GM23338 (cell line): Measurements from ENCODE around the gene ERC2. TPM values are rescaled to one million over a fixed set of nuclear protein-coding genes. Genes with fewer than 3 reads are reported as not detected.

ENCODE experiments used
- ATAC-seq: fragments of 200-7000 bp; cut with Tn5 transposase; 3 replicates; pipeline ENCODE4 v1.9.1; 2020
- DNase-seq: peaks from one replicate; pipeline ENCODE4 v3.0.0-alpha.2; 2015; ENCODE audit warnings: low spot score
- H2AFZ ChIP-seq: fragments of 200-600 bp; sonication (generic); 2 replicates; pipeline ENCODE4 v1.8.0; 2016; ENCODE audit warnings: antibody characterized with exemption, mild to moderate bottlenecking, moderate library complexity
- H3F3A ChIP-seq: fragments of 200-600 bp; sonication (generic); replicated peaks from 2 replicates; pipeline ENCODE4 v1.8.0; 2017; ENCODE audit warnings: antibody characterized with exemption, mixed run types, low read depth
- H3K27ac ChIP-seq: fragments of 200-600 bp; sonication (generic); 2 replicates; pipeline ENCODE4 v1.6.1; 2016; ENCODE audit warnings: low read depth
- H3K27me3 ChIP-seq: fragments of 200-600 bp; sonication (generic); 2 replicates; pipeline ENCODE4 v1.8.0; 2016; ENCODE audit warnings: mild to moderate bottlenecking, mixed run types, moderate library complexity; ENCODE audit not compliant: insufficient read depth
- H3K36me3 ChIP-seq: fragments of 200-600 bp; sonication (generic); 2 replicates; pipeline ENCODE4 v1.8.0; 2016; ENCODE audit warnings: mild to moderate bottlenecking; ENCODE audit not compliant: insufficient read depth
- H3K4me1 ChIP-seq: fragments of 200-600 bp; sonication (generic); 2 replicates; pipeline ENCODE4 v1.8.0; 2016; ENCODE audit warnings: mild to moderate bottlenecking, moderate library complexity; ENCODE audit not compliant: insufficient read depth
- H3K4me2 ChIP-seq: fragments of 200-600 bp; sonication (generic); 2 replicates; pipeline ENCODE4 v1.7.1; 2017; ENCODE audit warnings: mixed run types
- H3K4me3 ChIP-seq: fragments of 200-600 bp; sonication (generic); 2 replicates; pipeline ENCODE4 v1.6.1; 2016; ENCODE audit warnings: mixed run types
- H3K79me2 ChIP-seq: fragments of 200-600 bp; sonication (generic); replicated peaks from 2 replicates; pipeline ENCODE4 v1.8.0; 2017; ENCODE audit warnings: mild to moderate bottlenecking; ENCODE audit not compliant: insufficient read depth
- H3K9me2 ChIP-seq: fragments of 200-600 bp; sonication (generic); 2 replicates; pipeline ENCODE4 v1.8.0; 2017; ENCODE audit not compliant: insufficient read depth
- H4K20me1 ChIP-seq: fragments of 200-600 bp; sonication (generic); replicated peaks from 2 replicates; pipeline ENCODE4 v1.8.0; 2017; ENCODE audit warnings: mild to moderate bottlenecking; ENCODE audit not compliant: insufficient read depth
- H3K27ac Mint-ChIP-seq: 2 replicates; pipeline ENCODE4 v1.8.0; 2020; ENCODE audit warnings: inconsistent platforms, mild to moderate bottlenecking, moderate library complexity, mixed read lengths
- H3K27me3 Mint-ChIP-seq: 3 replicates; pipeline ENCODE4 v1.8.0; 2022; ENCODE audit warnings: low read depth, mild to moderate bottlenecking, moderate library complexity, mixed read lengths, inconsistent platforms; ENCODE audit not compliant: insufficient read depth, poor library complexity
- H3K36me3 Mint-ChIP-seq: 3 replicates; pipeline ENCODE4 v1.8.0; 2021; ENCODE audit warnings: low read depth, mild to moderate bottlenecking, inconsistent platforms, moderate library complexity, mixed read lengths
- H3K4me1 Mint-ChIP-seq: 3 replicates; pipeline ENCODE4 v1.8.0; 2020; ENCODE audit warnings: mild to moderate bottlenecking, inconsistent platforms, mixed read lengths
- H3K4me3 Mint-ChIP-seq: 3 replicates; pipeline ENCODE4 v1.8.0; 2021; ENCODE audit warnings: moderate library complexity, mild to moderate bottlenecking, inconsistent platforms, mixed read lengths
- H3K9me3 Mint-ChIP-seq: 3 replicates; pipeline ENCODE4 v1.8.0; 2020; ENCODE audit warnings: moderate library complexity, mild to moderate bottlenecking, inconsistent platforms, mixed read lengths
- polyA plus RNA-seq: library from polyadenylated mRNA; unstranded; fragments of >200 nt; fragmentation: Nextera tagmentation; extraction: Ambion mirVana; gene quantifications from 2 replicates; pipeline ENCODE4 v1.2.1, GENCODE V29; 2016
- total RNA-seq: library from RNA; depleted of rRNA; stranded (reverse); fragments of >200 nt; shearing (Covaris generic); gene quantifications from 2 replicates; pipeline ENCODE4 v1.2.3, GENCODE V29; 2014
- TF ChIP-seq, protein P1 (sequence below): fragments of 250-450 bp; sonication (Bioruptor Pico); IDR thresholded peaks from 2 replicates; pipeline ENCODE4 v1.5.0; 2020; ENCODE audit warnings: mild to moderate bottlenecking, moderate library complexity
- TF ChIP-seq, protein P2 (sequence below), 2 experiments: fragments of 200-600 bp in 1 of 2; sonication (generic) in 1 of 2; conservative IDR thresholded peaks; 2 replicates each; pipeline versions ENCODE4 v1.5.1 to v1.6.1; 2016 to 2017; ENCODE audit warnings: antibody characterized with exemption in 2 of 2, low read depth in 2 of 2, mild to moderate bottlenecking in 2 of 2, moderate library complexity in 1 of 2

The ERC2 gene
- total and polyA plus RNA-seq, 2 experiments from 2014 or later = 11.8 to 13.7 TPM

- no peak overlapping the region for H3K4me3 Mint-ChIP-seq
- H3K9me3 Mint-ChIP-seq = no peaks in the 10 kb centered on the region
Observed at GRCh38 chr3:56422316-56422715, 46.0 kb downstream of the ERC2 start.

More at GRCh38 chr3:56422316-56422715, 46.0 kb downstream of the ERC2 start:
- H3K79me2 ChIP-seq = no peaks in the 10 kb centered on the region
- Mint-ChIP-seq H3K27me3 (no peaks in the 10 kb centered on the region), H3K4me1 (peaks cover 16% of the 10 kb centered on the region), H3K36me3 (peaks cover 12% of the 10 kb centered on the region; the same call in 2 of the 3 replicates), H3K27ac (no peak overlapping the region)
- H3F3A ChIP-seq = no peaks in the 10 kb centered on the region
- H3K4me2 ChIP-seq = no peak overlapping the region
- 0 out of 2 replicates have a peak, but pooled peaks cover 3% of the 10 kb centered on the region for H3K9me2 ChIP-seq
- no peaks in the 10 kb centered on the region for H3K27me3 ChIP-seq
- peak; percentile 59; the same call in 2 of the 3 replicates for ATAC-seq
- TF ChIP-seq, protein P1, sequence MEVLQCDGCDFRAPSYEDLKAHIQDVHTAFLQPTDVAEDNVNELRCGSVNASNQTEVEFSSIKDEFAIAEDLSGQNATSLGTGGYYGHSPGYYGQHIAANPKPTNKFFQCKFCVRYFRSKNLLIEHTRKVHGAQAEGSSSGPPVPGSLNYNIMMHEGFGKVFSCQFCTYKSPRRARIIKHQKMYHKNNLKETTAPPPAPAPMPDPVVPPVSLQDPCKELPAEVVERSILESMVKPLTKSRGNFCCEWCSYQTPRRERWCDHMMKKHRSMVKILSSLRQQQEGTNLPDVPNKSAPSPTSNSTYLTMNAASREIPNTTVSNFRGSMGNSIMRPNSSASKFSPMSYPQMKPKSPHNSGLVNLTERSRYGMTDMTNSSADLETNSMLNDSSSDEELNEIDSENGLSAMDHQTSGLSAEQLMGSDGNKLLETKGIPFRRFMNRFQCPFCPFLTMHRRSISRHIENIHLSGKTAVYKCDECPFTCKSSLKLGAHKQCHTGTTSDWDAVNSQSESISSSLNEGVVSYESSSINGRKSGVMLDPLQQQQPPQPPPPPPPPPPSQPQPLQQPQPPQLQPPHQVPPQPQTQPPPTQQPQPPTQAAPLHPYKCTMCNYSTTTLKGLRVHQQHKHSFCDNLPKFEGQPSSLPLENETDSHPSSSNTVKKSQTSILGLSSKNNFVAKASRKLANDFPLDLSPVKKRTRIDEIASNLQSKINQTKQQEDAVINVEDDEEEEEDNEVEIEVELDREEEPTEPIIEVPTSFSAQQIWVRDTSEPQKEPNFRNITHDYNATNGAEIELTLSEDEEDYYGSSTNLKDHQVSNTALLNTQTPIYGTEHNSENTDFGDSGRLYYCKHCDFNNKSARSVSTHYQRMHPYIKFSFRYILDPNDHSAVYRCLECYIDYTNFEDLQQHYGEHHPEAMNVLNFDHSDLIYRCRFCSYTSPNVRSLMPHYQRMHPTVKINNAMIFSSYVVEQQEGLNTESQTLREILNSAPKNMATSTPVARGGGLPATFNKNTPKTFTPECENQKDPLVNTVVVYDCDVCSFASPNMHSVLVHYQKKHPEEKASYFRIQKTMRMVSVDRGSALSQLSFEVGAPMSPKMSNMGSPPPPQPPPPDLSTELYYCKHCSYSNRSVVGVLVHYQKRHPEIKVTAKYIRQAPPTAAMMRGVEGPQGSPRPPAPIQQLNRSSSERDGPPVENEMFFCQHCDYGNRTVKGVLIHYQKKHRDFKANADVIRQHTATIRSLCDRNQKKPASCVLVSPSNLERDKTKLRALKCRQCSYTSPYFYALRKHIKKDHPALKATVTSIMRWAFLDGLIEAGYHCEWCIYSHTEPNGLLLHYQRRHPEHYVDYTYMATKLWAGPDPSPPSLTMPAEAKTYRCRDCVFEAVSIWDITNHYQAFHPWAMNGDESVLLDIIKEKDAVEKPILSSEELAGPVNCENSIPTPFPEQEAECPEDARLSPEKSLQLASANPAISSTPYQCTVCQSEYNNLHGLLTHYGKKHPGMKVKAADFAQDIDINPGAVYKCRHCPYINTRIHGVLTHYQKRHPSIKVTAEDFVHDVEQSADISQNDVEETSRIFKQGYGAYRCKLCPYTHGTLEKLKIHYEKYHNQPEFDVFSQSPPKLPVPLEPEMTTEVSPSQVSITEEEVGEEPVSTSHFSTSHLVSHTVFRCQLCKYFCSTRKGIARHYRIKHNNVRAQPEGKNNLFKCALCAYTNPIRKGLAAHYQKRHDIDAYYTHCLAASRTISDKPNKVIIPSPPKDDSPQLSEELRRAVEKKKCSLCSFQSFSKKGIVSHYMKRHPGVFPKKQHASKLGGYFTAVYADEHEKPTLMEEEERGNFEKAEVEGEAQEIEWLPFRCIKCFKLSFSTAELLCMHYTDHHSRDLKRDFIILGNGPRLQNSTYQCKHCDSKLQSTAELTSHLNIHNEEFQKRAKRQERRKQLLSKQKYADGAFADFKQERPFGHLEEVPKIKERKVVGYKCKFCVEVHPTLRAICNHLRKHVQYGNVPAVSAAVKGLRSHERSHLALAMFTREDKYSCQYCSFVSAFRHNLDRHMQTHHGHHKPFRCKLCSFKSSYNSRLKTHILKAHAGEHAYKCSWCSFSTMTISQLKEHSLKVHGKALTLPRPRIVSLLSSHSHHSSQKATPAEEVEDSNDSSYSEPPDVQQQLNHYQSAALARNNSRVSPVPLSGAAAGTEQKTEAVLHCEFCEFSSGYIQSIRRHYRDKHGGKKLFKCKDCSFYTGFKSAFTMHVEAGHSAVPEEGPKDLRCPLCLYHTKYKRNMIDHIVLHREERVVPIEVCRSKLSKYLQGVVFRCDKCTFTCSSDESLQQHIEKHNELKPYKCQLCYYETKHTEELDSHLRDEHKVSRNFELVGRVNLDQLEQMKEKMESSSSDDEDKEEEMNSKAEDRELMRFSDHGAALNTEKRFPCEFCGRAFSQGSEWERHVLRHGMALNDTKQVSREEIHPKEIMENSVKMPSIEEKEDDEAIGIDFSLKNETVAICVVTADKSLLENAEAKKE (CRISPR knock-in tag) = no peak
- TF ChIP-seq, protein P2, sequence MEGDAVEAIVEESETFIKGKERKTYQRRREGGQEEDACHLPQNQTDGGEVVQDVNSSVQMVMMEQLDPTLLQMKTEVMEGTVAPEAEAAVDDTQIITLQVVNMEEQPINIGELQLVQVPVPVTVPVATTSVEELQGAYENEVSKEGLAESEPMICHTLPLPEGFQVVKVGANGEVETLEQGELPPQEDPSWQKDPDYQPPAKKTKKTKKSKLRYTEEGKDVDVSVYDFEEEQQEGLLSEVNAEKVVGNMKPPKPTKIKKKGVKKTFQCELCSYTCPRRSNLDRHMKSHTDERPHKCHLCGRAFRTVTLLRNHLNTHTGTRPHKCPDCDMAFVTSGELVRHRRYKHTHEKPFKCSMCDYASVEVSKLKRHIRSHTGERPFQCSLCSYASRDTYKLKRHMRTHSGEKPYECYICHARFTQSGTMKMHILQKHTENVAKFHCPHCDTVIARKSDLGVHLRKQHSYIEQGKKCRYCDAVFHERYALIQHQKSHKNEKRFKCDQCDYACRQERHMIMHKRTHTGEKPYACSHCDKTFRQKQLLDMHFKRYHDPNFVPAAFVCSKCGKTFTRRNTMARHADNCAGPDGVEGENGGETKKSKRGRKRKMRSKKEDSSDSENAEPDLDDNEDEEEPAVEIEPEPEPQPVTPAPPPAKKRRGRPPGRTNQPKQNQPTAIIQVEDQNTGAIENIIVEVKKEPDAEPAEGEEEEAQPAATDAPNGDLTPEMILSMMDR (conservative IDR thresholded peaks at IDR 0.05; ENCODE audit: low read depth in 2 of 2) = peak in 1 of 2 experiments; percentile 18; a peak in 2 of 4 replicates
- H4K20me1 ChIP-seq = 0 out of 2 replicates have a peak, but pooled peaks cover 3% of the 10 kb centered on the region
- H3K4me1 ChIP-seq = no peaks in the 10 kb centered on the region
- no peak overlapping the region for H3K27ac ChIP-seq
- H3K36me3 ChIP-seq = no peaks in the 10 kb centered on the region
- H3K4me3 ChIP-seq = no peak overlapping the region
- H2AFZ ChIP-seq = no peak overlapping the region
- DNase-seq = no peak
